GM21528 (cell line): ENCODE results near the gene ATP13A1.

Experiments
- ATAC-seq: cut with Tn5 transposase; IDR thresholded peaks from one replicate; pipeline ENCODE4 v1.9.1; 2021; ENCODE audit warnings: mild to moderate bottlenecking, moderate library complexity; ENCODE audit not compliant: unreplicated experiment, low FRiP score

ATP13A1 gene

DNA sequence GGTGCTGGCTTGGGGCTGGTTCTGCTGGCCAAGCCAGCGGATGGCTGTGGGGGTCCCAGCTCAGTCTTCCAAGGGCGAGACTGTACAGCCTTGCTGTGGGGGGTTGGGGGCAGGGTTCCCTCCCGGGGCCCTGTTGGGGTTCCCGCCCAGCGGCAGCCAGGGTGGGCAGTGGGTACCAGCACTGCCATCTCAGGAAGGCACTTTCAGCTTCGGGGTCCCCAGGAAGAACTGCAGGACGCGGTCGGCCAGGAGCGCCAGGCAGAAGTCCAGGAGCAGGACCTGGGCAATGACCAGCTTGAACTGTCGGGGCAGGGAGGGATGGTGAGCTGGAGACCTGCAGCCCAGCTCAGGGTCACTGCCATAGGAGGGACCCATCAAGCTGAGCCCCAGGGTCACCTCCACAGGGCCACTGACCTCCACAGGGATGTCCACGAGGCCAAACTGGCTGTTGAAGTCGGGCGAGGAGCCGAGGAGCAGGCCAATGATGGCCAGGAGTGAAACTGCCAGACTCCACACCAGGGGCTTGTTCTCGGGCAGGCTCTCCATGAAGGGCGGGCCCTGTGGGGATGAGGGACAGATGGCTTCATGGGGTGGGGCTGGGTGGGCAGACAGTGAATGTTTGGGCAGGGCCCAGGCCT, 18.1 kb downstream of the ATP13A1 start:
- no peak for ATAC-seq

DNA sequence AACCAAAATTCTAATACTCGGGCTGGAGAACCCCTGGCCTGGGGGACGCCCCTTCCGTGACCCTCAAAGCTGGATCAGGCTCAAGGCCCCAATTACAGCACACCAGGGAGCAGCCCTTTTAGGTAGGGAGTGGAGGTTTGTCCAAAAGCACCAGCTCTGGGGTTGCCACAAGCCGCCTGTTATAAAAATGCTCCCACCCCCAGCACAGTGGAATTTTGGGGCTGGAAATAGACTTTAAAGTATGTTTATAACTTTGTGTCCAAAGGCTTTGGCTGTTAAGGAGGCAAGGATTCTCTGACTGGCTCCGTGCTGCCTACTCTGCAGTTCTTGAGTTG, 19.5 kb downstream of the ATP13A1 start:
- no peak for ATAC-seq

DNA sequence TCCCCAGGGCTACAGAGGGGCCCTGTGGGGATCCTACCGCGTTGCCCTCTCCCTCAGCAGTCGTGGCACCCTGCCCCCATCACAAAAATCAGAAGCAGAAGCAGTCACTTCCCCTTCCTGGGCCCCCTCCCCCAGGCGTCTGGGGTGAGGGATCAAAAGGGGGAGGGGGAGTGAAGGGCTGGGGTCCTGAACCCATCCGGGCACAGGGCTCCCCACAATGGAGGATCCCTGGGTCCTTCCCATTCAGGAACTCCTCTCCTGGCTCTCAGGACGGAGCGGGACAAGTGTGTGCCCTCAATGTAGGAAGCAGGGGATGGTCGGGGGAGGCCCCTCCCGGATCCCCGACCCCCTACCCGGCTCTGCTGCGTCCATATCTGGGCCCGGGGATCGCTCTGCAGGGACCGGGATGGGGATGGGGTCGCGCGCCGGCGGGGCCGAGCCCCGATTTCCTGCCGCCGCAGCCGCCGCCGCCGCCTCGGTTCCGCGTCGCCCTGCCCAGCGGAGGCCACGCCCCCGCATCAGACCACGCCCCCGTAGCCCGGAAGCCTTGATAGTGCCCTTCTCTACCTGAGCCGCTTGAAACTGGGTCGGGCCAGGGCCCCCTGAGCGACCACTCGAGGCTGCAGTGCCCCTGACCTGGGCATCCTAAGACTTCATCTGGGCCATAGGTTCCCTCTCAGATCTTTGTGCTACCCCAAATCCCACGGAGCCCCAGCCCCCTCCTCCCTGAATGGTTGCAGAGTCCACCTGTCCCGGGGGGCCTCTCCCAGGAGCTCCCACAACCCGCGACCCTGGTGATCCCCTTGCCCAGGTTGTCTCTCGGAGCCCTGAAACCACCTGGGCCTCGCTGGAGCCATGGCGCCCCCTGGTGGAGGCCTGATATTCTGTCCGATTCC, 20.1 kb downstream of the ATP13A1 start, which contains the start of gene GMIP:
Gene GMIP, minus strand, starts transcription at position 500 of the 896 bp plus-strand sequence. Its CDS starts 128 bp downstream, at position 372.
- ATAC-seq = peak; percentile 71

DNA sequence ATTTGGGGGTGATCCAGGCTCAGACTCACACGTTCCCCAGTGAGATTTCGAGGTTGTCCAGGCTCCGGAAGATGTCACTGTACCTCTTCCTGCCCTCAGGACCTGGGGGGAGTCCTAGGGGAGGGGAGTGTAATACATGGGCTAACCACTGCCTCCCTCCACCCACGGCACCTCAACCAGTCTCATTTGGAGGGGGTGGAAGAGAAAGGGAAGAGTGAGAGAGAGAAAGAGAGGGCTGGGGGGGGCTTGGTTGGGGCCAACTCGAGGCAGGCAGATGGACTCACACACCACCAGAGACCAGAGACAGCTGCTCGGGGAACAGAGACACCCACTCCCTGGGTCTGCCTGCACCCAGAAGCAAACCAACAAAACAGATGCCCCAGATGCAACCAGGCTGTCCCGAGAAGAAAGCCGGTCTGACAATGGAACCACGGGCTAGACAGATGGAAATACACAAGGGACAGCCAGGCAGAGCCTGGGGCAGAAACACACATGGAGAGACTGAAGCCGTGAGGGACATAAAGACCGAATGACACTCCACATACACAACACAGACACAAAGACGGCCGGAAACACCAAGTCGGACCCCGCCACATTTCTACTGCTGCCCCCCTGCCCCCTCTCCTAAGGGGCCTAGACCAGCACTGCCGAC, 20.8 kb downstream of the ATP13A1 start:
- no peak for ATAC-seq

DNA sequence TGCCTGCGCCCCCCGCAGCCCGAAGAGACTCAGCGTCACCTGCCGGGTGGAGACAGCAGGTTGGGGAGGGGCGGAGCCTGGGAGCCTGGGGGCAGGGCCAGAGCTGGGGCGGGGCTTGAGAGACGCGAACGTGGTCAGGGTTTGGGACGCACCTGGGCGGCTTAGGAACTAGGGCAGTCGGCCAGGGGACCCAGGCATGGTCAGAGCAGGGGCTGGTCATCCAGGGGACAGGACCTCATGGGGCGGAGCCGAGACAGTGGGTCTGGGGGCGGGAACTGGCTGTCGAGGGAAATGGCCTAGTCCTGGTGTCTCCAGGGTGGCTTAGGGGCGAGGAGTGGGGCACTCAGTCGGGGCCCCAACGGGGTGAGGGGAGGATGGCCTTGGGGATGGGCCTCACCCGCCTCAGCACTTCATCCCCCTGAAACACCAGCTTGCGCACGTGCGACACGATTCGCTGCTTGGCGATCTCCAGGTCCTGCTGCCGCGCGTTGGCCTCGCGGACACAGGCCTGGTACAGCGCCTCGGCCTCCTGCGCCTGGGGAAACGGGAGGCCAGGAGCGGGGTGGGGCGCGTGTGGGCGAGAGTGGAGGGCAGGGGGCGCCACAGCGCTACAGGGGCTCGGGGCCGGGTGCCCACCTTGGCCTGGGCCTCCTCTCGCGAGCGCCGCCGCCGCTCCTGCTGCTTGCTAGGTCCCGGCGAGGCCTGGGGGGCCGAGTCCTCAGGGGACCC, 25.8 kb downstream of the ATP13A1 start:
- no peak for ATAC-seq

DNA sequence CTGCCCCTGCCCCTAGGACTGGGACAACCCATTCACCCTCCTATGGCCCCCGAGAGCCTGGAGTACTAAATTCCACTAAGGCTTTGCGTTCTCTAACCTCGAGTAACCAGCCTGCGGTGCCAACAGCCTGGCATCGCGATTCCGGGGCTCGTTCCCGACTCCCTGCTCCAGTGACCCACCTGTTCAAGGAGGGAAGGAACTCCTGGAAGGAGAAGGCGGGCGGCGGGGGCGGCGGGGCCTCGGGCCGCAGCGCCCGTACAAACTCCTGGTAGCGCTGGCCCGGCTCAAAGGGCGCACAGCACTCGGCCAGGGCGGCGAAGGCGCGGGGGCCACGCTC, 26.3 kb downstream of the ATP13A1 start:
- ATAC-seq = no peak

DNA sequence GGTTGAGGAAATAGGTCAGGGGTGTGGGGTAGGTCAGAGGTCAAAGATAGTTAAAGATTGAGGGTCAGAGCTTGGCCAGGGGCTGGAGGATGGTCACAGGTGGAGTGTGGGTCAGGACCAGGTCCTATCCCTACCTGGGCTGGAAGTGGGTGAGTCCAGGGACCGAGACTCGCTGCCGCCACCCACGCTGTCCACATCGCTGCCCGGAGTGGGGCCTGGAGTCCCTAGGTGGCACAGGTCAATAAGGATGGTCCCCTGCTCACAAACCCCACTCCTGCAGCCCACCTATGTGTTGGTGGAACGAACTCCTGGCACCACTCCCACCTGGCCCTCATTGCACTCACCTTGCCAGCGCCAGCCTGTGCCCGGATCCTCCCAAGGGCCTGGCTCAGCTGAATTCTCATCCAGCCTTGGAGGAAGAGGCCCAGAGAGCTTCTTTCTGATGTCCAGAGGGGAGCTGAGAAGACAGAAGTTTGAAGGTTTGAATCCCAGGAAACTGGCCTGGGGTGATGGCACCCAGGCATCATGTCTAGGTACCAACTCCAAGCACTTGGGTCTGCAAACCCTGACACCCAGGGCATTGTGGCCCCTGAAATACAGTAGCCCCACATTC, 26.8 kb downstream of the ATP13A1 start:
- ATAC-seq = no peak

DNA sequence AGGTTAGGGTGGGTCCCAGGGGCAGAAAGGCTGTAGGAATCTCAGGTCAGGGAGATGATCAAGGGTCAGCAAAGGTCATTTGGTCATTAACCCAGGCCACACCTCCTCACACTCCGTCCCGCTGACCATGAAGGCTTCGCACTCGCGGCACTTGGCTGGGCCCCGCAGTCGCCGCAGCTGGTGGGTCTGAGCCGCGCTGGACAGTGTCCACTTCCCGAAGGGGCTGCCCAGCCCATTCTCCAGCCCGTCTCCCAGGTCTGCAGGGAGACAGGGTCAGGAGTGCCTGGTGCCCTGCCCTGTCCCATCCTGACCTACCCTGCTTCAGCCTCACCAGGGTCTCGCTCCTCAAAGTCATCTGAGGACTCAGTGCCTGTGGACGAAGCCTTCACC, 28.2 kb downstream of the ATP13A1 start:
- ATAC-seq = no peak

DNA sequence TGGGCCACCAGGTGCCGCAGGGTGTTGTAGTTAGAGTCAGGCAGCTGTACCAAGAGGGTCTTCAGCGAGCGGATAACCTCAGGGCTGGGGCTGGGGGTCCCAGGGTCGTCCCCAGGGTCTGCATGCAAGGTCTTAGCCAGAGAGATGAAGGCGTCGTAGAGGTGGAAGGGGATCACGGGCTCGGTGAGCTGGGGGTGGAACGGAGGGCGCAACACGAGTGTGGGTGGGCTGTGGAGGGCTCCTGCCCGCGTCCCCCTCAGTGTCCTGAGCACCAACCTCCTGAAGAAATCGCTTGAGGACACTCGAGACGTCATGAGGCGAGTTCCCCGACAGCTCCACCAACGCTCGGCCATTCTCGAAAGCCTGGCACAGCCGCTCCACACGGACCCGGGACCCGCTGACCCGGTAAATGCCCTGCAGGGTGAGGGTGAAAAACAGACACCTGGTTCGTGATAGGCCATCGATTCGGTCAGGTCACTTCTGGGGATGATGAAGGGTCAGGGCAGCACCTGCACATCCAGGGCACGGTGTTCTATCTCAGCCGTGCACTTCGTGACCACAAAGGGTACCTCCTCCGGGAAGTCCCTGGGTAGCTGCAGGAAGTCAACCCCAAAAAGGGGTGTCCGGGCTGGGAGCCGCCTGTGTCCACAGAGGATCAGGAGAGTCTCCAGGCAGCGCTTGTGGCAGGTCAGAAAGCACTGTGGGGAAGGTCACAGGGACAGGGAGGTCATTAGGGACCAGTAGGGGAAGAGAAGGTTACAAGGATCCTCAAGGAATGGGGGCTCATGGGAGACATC, 28.8 kb downstream of the ATP13A1 start:
- no peak for ATAC-seq

DNA sequence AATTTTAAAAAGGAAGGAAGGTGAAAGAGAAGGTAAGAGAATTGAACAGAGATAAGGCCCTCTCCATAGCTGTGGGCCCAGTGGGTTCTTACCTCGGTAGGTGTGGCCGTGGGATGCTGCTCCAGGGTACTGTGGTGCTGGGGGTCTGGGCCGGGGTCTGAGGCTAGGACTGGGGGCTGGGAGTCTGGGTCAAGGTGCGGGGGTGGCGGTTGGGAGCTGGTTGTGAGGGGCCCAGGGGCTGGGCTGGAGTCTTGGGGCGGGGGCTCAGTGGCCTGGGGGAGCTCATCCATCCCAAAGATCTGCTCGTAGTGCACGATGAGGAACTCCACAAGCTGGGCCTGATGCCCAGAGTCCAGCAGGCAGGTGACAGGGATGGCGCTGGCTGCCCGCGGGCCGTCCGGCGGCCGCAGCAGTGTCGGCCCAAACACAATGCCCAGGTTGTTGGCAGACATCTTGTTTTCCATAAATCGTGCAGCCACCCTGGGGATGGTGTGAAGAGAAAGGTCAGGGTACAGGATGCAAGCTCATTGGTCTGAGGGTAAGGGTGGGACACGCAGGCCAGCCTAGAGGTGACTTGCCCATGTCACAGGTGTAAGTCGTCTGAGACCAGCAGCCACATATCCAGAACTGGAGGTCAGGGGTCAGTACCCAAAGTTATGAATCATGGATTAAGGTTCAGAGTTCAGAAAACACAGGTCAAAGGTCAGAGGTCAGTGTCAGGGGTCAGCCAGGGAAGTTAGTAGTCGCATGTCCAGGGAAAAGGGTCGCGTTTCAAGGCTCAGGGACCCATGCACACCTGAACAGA, 29.6 kb downstream of the ATP13A1 start:
- no peak for ATAC-seq

DNA sequence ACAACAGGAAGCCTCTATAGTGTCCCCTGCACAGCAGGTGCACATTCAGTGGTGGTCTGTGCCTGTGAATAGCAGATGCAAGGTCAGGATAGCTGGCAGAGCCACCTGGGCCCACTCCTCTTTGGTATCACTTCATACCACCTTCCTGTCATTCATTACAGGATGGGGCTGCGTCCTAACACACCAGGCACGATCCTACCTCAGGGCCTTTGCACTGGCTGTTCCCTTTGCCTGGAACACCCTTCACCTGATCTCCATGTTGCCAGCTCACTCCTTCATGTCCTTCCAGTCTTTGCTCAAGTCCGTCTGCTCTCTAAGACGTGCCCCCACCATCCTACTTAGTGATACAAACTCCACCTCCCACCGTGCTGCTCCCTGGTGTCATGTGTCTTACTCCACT, 30.8 kb downstream of the ATP13A1 start:
- no peak for ATAC-seq

DNA sequence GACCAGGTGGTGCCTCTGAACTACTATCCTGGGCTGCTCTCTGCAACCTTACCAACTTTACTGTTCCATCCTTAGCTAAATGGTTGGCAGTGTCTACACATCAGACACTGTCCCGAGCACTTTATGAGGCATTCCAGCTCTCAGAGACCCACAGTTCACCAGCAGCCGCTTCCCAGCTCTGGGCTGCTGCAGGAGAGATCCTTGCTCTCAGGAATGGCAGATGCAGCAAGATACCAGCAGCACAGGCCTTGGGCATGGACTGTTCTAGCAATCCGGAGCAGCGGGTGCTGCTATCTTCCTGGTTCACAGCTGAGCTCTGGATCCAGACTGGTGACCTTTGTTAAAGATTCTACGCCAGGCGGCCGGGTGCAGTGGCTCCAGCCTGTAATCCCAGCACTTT, 32.1 kb downstream of the ATP13A1 start:
- no peak for ATAC-seq

DNA sequence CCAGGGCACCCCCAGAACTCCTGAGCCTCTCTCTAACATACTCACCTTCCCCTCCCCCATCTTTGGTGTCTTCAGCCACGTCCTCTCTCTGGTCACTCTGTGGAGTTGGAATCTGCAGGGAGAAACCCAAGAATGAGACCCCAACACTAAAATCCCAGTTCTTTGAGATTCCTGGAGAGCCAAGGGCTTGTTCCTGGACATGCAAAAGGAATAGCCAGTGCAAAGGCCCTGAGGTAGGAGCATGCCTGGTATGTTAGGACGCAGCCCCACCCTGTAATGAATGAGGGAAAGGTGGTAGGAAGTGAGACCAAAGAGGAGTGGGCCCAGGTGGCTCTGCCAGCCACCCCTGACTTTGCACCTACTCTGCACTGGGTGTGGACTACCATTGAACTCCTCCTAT, 33.0 kb downstream of the ATP13A1 start:
- no peak for ATAC-seq

DNA sequence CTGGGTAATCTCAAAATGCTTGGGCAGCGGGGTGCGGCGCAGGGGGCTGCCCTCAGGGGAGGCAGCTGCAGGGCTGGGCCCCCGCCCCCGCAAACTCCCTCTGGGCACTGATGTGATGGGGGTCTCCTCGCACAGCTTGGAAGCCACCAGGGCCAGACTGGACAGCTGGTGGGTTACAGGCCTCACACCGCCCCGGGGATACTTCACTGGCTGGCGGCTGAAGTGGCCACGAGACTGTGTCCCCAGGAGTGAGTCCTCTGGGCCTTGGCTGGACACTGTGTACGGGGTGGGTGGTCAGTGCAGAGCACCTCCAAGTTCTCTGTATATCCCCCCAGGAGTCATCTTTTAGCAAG, 33.4 kb downstream of the ATP13A1 start:
- no peak for ATAC-seq

DNA sequence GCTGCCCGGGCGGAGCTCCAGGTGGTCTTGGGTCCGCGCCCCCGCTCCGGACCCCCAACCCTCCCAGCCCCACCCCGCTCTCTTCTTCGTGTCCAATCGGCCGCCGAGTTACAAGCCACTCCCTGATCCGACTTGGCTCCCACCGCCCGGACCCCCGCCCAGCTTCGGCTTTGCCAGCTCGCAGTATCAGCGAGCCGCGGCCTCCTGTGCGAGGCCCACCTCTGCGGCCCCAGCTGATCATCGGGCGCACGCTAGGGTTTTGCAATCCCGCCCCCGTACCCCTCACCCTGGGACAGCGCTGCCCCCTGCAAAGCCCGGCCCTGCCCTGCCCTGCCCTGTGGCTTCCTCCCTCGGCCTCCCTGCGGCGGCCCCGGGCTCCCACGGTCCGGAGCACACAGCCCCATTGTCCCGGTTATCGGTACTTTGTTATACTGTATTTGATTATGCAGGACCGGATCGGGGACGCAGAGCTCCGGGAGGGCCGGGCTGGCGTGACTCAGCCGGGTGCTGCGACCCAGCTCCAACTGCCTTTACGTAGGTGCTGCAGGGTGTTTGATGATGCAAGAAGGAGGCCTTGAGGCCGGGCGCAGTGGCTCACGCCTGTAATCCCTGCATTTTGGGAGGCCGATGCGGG, 34.9 kb downstream of the ATP13A1 start:
- ATAC-seq = peak; percentile 11

DNA sequence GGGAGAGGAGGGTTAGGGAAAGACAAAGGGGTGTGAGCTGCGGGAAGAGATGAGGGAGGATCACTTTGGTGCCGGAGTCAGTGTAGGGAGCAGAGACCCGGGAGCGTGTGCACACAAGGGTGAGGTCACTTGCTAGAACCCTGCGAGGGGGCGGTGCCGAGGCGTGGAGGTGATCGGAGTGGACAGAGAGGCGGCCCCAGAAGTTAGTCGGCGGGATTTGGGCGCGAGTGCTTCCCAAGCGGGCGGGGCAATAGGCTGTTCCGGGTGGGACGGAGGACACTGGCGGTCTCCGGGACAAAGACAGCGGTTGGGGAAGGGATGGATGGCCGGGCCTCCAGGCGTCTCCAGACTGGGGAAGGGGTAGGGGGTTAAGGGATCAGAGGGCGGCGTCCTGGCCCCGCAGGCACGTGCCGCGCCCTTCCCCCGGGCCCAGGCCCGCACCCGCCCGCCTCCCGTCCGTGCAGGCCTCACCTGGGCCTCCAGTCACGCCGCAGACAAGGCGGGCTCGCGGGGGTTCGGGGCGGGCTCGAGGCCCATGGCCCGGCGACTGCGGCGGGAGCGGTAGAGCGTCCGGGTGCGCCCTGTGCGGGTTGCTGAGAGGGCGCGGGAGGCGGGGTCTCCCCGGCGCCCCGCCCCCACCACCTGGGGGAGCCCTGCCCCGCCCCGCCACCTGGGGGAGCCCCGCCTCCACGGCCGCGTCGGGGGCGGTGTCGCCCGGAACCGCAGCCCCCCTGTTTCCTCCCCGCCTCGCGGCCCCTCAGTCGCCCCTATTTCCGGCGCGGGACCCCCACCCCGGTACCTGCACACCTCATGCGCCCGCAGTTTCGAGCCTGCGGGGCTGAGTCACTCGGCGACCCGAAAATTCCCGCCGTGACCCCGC, 35.6 kb downstream of the ATP13A1 start, which contains the start of gene LPAR2:
Gene LPAR2, minus strand, starts transcription at position 600 of the 880 bp plus-strand sequence. CDS start 945 bp downstream, outside the sequence.
- peak; percentile 55 for ATAC-seq
